Neural cell (in vitro differentiated cells): ENCODE data around the gene MAPK11. TPM values are rescaled to one million over a fixed set of nuclear protein-coding genes. Genes with fewer than 3 reads are reported as not detected.

Experiments
- H2AFZ ChIP-seq: fragments of 200-600, 300-800 bp; sonication (generic), shearing (Covaris generic); 2 replicates; pipeline ENCODE4 v1.6.0; 2014; ENCODE audit warnings: low read depth, mild to moderate bottlenecking, antibody characterized with exemption, low read length, moderate library complexity
- H3F3A ChIP-seq: fragments of 200-600 bp; shearing (Covaris generic); 2 replicates; pipeline ENCODE4 v1.6.1; 2016; ENCODE audit warnings: mild to moderate bottlenecking, moderate library complexity, mixed read lengths, antibody characterized with exemption, low read length; ENCODE audit not compliant: insufficient read depth, poor library complexity, severe bottlenecking
- H3K27ac ChIP-seq: fragments of 200-600, 300-800 bp; sonication (generic), shearing (Covaris generic); 2 replicates; pipeline ENCODE4 v1.5.1; 2014; ENCODE audit warnings: mild to moderate bottlenecking, low read length, moderate library complexity
- H3K27me3 ChIP-seq: fragments of 300-800, 200-600 bp; sonication (generic), shearing (Covaris generic); 2 replicates; pipeline ENCODE4 v1.6.0; 2014; ENCODE audit warnings: mild to moderate bottlenecking, low read depth, low read length, moderate library complexity; ENCODE audit not compliant: insufficient read depth
- H3K36me3 ChIP-seq: fragments of 300-800, 200-600 bp; sonication (generic), shearing (Covaris generic); 2 replicates; pipeline ENCODE4 v1.5.1; 2014; ENCODE audit warnings: mild to moderate bottlenecking, antibody characterized with exemption, low read length, moderate library complexity; ENCODE audit not compliant: insufficient read depth
- H3K4me2 ChIP-seq: fragments of 300-800, 200-600 bp; sonication (generic), shearing (Covaris generic); 2 replicates; pipeline ENCODE4 v1.6.0; 2014; ENCODE audit warnings: mild to moderate bottlenecking, low read length
- H3K4me3 ChIP-seq: fragments of 300-800, 200-600 bp; sonication (generic), shearing (Covaris generic); 2 replicates; pipeline ENCODE4 v1.5.1; 2014; ENCODE audit warnings: mild to moderate bottlenecking, low read length, moderate library complexity
- H3K79me2 ChIP-seq: fragments of 200-600 bp; shearing (Covaris generic); replicated peaks from 2 replicates; pipeline ENCODE4 v1.6.0; 2014; ENCODE audit warnings: mild to moderate bottlenecking, low read length, moderate library complexity; ENCODE audit not compliant: insufficient read depth
- H3K9ac ChIP-seq: fragments of 300-800, 200-600 bp; sonication (generic), shearing (Covaris generic); 2 replicates; pipeline ENCODE4 v1.6.1; 2016; ENCODE audit warnings: mild to moderate bottlenecking, low read length, mixed read lengths
- H3K9me2 ChIP-seq: fragments of 200-600 bp; shearing (Covaris generic); 2 replicates; pipeline ENCODE4 v1.6.1; 2016; ENCODE audit warnings: mild to moderate bottlenecking, low read length, mixed read lengths; ENCODE audit not compliant: insufficient read depth
- H3K9me3 ChIP-seq: fragments of 200-600, 300-800 bp; sonication (generic), shearing (Covaris generic); 2 replicates; pipeline ENCODE4 v1.6.1; 2016; ENCODE audit warnings: mild to moderate bottlenecking, mixed run types, low read length, moderate library complexity, mixed read lengths
- H4K20me1 ChIP-seq: fragments of 200-600 bp; shearing (Covaris generic); 2 replicates; pipeline ENCODE4 v1.6.1; 2016; ENCODE audit warnings: mild to moderate bottlenecking, mixed run types; ENCODE audit not compliant: insufficient read depth
- EP300 ChIP-seq: fragments of 450-650 bp; conservative IDR thresholded peaks from 2 replicates; pipeline ENCODE4 v1.6.1; 2014; ENCODE audit warnings: antibody characterized with exemption, mild to moderate bottlenecking, moderate library complexity; ENCODE audit not compliant: poor library complexity, severe bottlenecking
- EZH2 ChIP-seq: fragments of 200-600, 300-800 bp; shearing (Covaris generic), sonication (generic); IDR thresholded peaks from 2 replicates; pipeline ENCODE4 v1.6.1; 2014; ENCODE audit warnings: antibody characterized with exemption, low read length, borderline replicate concordance, mild to moderate bottlenecking; ENCODE audit not compliant: insufficient read depth, poor library complexity, severe bottlenecking
- MXI1 ChIP-seq: fragments of 450-650 bp; conservative IDR thresholded peaks from 2 replicates; pipeline ENCODE4 v1.6.1; 2014; ENCODE audit warnings: antibody characterized with exemption, mild to moderate bottlenecking; ENCODE audit not compliant: poor library complexity, severe bottlenecking
- POLR2AphosphoS5 ChIP-seq: IDR thresholded peaks from 2 replicates; pipeline ENCODE4 v1.6.1; 2012
- RAD21 ChIP-seq: fragments of 450-650 bp; conservative IDR thresholded peaks from 2 replicates; pipeline ENCODE4 v1.6.1; 2014; ENCODE audit warnings: antibody characterized with exemption, mild to moderate bottlenecking, moderate library complexity
- SMC3 ChIP-seq: fragments of 450-650 bp; conservative IDR thresholded peaks from 2 replicates; pipeline ENCODE4 v1.6.1; 2014; ENCODE audit warnings: antibody characterized with exemption, mild to moderate bottlenecking, moderate library complexity; ENCODE audit not compliant: poor library complexity
- TAF1 ChIP-seq: IDR thresholded peaks from 2 replicates; pipeline ENCODE4 v1.6.1; 2012; ENCODE audit warnings: low read depth
- polyA plus RNA-seq: library from polyadenylated mRNA; depleted of rRNA; stranded (reverse); fragments of >200 nt; gene quantifications from 2 replicates; pipeline ENCODE4 v1.2.3, GENCODE V29; 2014
- TF ChIP-seq, protein P1 (sequence below): fragments of 450-650 bp; IDR thresholded peaks from 2 replicates; pipeline ENCODE4 v1.5.1; 2014; ENCODE audit warnings: antibody characterized with exemption, mild to moderate bottlenecking, moderate library complexity; ENCODE audit not compliant: poor library complexity, severe bottlenecking
- TF ChIP-seq, protein P2 (sequence below): IDR thresholded peaks from 2 replicates; pipeline ENCODE4 v1.6.1; 2012; ENCODE audit warnings: borderline replicate concordance

Gene MAPK11
- polyA plus RNA-seq, 1 donor from 2014 or later = 36.3 TPM

DNA sequence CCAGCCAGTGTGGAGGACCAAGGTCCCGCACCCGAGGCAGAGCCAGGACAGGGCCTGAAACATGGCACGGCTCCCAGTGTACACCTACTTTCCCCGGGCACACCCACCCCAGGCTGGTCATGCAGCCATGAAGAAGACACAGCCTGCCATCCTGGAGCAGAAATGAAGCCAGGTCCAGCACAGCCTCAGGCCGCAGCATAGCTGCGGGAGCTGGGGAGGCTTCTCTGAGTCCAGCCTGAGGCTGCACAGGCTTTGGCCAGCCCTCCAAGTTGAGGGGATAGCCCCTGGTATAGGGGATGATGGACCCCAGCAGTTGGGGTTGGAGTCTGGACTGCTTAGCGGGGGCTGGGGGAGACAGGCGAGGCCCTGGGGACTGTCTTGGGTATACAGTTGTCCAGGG, 16.2 kb downstream of the MAPK11 start:
- Histone ChIP-seq H3K36me3 (no peaks in the 10 kb centered on the region), H3K9me3 (no peaks in the 10 kb centered on the region)

GRCh38 chr22:50253046-50253915, 16.9 kb downstream of the MAPK11 start:
- H3K4me2 ChIP-seq = no peak overlapping the region
- no peaks in the 10 kb centered on the region for H3K9me2 ChIP-seq
- H4K20me1 ChIP-seq = no peaks in the 10 kb centered on the region
- no peak overlapping the region for H3K9ac ChIP-seq
- no peaks in the 10 kb centered on the region for H3K36me3 ChIP-seq
- H3K4me3 ChIP-seq = no peak overlapping the region
- H3K27me3 ChIP-seq = no peaks in the 10 kb centered on the region
- H3K79me2 ChIP-seq = no peaks in the 10 kb centered on the region
- TF ChIP-seq EZH2 (no peak), TAF1 (no peak), RAD21 (no peak), MXI1 (no peak), SMC3 (no peak), EP300 (no peak), POLR2AphosphoS5 (no peak)
- TF ChIP-seq, protein P1, sequence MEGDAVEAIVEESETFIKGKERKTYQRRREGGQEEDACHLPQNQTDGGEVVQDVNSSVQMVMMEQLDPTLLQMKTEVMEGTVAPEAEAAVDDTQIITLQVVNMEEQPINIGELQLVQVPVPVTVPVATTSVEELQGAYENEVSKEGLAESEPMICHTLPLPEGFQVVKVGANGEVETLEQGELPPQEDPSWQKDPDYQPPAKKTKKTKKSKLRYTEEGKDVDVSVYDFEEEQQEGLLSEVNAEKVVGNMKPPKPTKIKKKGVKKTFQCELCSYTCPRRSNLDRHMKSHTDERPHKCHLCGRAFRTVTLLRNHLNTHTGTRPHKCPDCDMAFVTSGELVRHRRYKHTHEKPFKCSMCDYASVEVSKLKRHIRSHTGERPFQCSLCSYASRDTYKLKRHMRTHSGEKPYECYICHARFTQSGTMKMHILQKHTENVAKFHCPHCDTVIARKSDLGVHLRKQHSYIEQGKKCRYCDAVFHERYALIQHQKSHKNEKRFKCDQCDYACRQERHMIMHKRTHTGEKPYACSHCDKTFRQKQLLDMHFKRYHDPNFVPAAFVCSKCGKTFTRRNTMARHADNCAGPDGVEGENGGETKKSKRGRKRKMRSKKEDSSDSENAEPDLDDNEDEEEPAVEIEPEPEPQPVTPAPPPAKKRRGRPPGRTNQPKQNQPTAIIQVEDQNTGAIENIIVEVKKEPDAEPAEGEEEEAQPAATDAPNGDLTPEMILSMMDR = no peak
- TF ChIP-seq, protein P2, sequence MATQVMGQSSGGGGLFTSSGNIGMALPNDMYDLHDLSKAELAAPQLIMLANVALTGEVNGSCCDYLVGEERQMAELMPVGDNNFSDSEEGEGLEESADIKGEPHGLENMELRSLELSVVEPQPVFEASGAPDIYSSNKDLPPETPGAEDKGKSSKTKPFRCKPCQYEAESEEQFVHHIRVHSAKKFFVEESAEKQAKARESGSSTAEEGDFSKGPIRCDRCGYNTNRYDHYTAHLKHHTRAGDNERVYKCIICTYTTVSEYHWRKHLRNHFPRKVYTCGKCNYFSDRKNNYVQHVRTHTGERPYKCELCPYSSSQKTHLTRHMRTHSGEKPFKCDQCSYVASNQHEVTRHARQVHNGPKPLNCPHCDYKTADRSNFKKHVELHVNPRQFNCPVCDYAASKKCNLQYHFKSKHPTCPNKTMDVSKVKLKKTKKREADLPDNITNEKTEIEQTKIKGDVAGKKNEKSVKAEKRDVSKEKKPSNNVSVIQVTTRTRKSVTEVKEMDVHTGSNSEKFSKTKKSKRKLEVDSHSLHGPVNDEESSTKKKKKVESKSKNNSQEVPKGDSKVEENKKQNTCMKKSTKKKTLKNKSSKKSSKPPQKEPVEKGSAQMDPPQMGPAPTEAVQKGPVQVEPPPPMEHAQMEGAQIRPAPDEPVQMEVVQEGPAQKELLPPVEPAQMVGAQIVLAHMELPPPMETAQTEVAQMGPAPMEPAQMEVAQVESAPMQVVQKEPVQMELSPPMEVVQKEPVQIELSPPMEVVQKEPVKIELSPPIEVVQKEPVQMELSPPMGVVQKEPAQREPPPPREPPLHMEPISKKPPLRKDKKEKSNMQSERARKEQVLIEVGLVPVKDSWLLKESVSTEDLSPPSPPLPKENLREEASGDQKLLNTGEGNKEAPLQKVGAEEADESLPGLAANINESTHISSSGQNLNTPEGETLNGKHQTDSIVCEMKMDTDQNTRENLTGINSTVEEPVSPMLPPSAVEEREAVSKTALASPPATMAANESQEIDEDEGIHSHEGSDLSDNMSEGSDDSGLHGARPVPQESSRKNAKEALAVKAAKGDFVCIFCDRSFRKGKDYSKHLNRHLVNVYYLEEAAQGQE = no peak
- H3K27ac ChIP-seq = no peak overlapping the region
- no peaks in the 10 kb centered on the region for H3F3A ChIP-seq
- H3K9me3 ChIP-seq = no peaks in the 10 kb centered on the region
- H2AFZ ChIP-seq = no peak overlapping the region

More for the DNA sequence above, 16.2 kb downstream of the MAPK11 start:
- no peak for TF ChIP-seq EZH2
- no peak for TF ChIP-seq EP300
- TF ChIP-seq TAF1 = no peak
- TF ChIP-seq POLR2AphosphoS5 = no peak
- no peak for TF ChIP-seq RAD21
- no peak for TF ChIP-seq MXI1
- TF ChIP-seq, protein P1 = no peak
- no peak for TF ChIP-seq SMC3
- TF ChIP-seq, protein P2 = no peak
- Histone ChIP-seq H3K4me2 (no peak overlapping the region), H2AFZ (no peak overlapping the region), H3K4me3 (no peak overlapping the region), H3K27ac (no peak overlapping the region), H3K79me2 (no peaks in the 10 kb centered on the region), H3K9me2 (no peaks in the 10 kb centered on the region), H4K20me1 (no peaks in the 10 kb centered on the region), H3K27me3 (no peaks in the 10 kb centered on the region), H3F3A (no peaks in the 10 kb centered on the region), H3K9ac (no peak overlapping the region)
